K562 (cell line): ENCODE results near the gene CYRIA.

Source experiments
- CHD2 ChIP-seq: IDR thresholded peaks from 2 replicates; pipeline ENCODE4 v1.6.1; 2011; ENCODE audit warnings: low read depth, low read length
- CTCF ChIP-seq, 3 experiments: IDR thresholded peaks in 2 of 3; conservative IDR thresholded peaks in 1 of 3; 2 replicates each; pipeline ENCODE4 v1.5.1; 2011 to 2012; ENCODE audit warnings: low read length in 3 of 3, mild to moderate bottlenecking in 3 of 3, control low read depth in 2 of 3, improper control_type of control experiment in 1 of 3, inconsistent platforms in 1 of 3, low read depth in 1 of 3, mixed read lengths in 1 of 3, moderate library complexity in 1 of 3; ENCODE audit not compliant: insufficient read depth in 2 of 3
- FOXA3 ChIP-seq, 2 experiments: fragments of 450-650 bp in 1 of 2; sonication (generic) in 1 of 2; formaldehyde crosslinking; IDR thresholded peaks in 1 of 2; conservative IDR thresholded peaks in 1 of 2; 2 replicates each; pipeline versions ENCODE4 v1.4.0 to v1.8.0; 2020 to 2022; ENCODE audit warnings: mild to moderate bottlenecking in 2 of 2, missing genetic modification reagents in 1 of 2
- FOXP1 ChIP-seq: sonication (generic); formaldehyde crosslinking; IDR thresholded peaks from 2 replicates; pipeline ENCODE4 v1.8.0; 2022; ENCODE audit warnings: mild to moderate bottlenecking, missing genetic modification reagents
- GATAD2A ChIP-seq: fragments of 450-650 bp; IDR thresholded peaks from 2 replicates; pipeline ENCODE4 v1.6.1; 2017
- HNRNPUL1 ChIP-seq: fragments of 200-400 bp; formaldehyde crosslinking; IDR thresholded peaks from 2 replicates; pipeline ENCODE4 v1.6.1; 2017; ENCODE audit warnings: low read length
- KLF6 ChIP-seq: fragments of 250-450 bp; sonication (Bioruptor Pico); IDR thresholded peaks from 2 replicates; pipeline ENCODE4 v1.4.0; 2020; ENCODE audit warnings: mild to moderate bottlenecking, moderate library complexity, borderline replicate concordance
- MXI1 ChIP-seq: IDR thresholded peaks from 2 replicates; pipeline ENCODE4 v1.6.1; 2011; ENCODE audit warnings: low read depth, mild to moderate bottlenecking, improper control_type of control experiment, low read length
- RBM22 ChIP-seq: fragments of 200-400 bp; formaldehyde crosslinking; IDR thresholded peaks from 2 replicates; pipeline ENCODE4 v1.6.1; 2018; ENCODE audit warnings: low read length, low read depth; ENCODE audit not compliant: poor library complexity, severe bottlenecking
- SP1 ChIP-seq: sonication (generic); formaldehyde crosslinking; IDR thresholded peaks from 2 replicates; pipeline ENCODE4 v1.8.1; 2022; ENCODE audit warnings: mild to moderate bottlenecking, missing genetic modification reagents
- TCF7 ChIP-seq: sonication (generic); IDR thresholded peaks from 2 replicates; pipeline ENCODE4 v1.6.1; 2016; ENCODE audit warnings: antibody characterized with exemption, borderline replicate concordance
- ZBTB2 ChIP-seq: fragments of 450-650 bp; IDR thresholded peaks from 2 replicates; pipeline ENCODE4 v1.6.1; 2016; ENCODE audit warnings: antibody characterized with exemption
- ZNF3 ChIP-seq: fragments of 250-450 bp; sonication (Bioruptor Pico); IDR thresholded peaks from 2 replicates; pipeline ENCODE4 v1.5.0; 2021; ENCODE audit warnings: mild to moderate bottlenecking, moderate library complexity

DNA sequence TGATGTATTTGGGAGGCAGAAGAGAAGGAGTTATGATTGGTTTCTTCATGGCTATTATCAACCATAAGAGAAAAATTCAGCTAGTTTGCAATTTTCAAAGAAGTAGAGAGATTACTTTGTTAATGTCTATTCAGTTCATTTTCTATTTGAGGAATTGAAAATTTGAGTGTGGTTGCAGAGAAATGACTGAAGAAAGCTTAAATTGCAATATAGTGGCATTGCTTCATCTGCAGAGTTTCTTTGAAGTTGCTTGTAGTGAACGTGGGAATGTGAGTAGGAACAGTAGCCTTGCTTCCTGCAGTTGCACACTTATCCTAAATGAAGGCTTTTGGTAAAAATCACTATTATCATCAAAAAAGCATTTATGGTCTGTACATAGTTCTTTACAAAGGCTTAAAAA is 14.7 kb upstream of the CYRIA start:
- TF ChIP-seq TCF7 (no peak), FOXA3 (CRISPR knock-in tag; conservative IDR thresholded peaks at IDR 0.05 in 1 of 2, IDR thresholded peaks at IDR 0.05 in 1 of 2) (no peak), KLF6 (CRISPR knock-in tag) (no peak), CTCF (IDR thresholded peaks at IDR 0.05 in 2 of 3, conservative IDR thresholded peaks at IDR 0.05 in 1 of 3; ENCODE audit: insufficient read depth in 2 of 3, low read depth in 1 of 3, low read length in 3 of 3) (no peak), ZNF3 (no peak), GATAD2A (no peak), ZBTB2 (no peak), MXI1 (no peak), RBM22 (no peak), CHD2 (no peak), SP1 (CRISPR knock-in tag) (no peak), FOXP1 (CRISPR knock-in tag) (no peak), HNRNPUL1 (no peak)
